H1 (cell line): Measurements from ENCODE around the gene GTPBP1. TPM values are rescaled to one million over a fixed set of nuclear protein-coding genes. Genes with fewer than 3 reads are reported as not detected.

Experiments used
- CTCF ChIA-PET: fragments of 300-600 bp; sonication (Branson Sonifier 250); formaldehyde crosslinking; loops from one replicate; lab custom pipeline; 2021; ENCODE audit not compliant: partially characterized antibody; lab: Charles Lee
- POLR2A ChIA-PET: fragments of 300-600 bp; sonication (Branson Sonifier 250); formaldehyde crosslinking; loops from one replicate; lab custom pipeline; 2021; ENCODE audit warnings: inconsistent platforms; ENCODE audit not compliant: partially characterized antibody; lab: Charles Lee
- DNase-seq, 2 experiments: peaks; one replicate each; pipeline versions ENCODE4 v3.0.0 to v3.0.0-alpha.2; 2010 to 2022; ENCODE audit warnings: low spot score in 2 of 2, low read depth in 1 of 2, mixed read lengths in 1 of 2
- FAIRE-seq: peaks from 2 replicates; lab custom pipeline; 2011; peaks lifted over from hg19 to GRCh38; lab: Jason Lieb, UNC
- H2AFZ ChIP-seq: 2 replicates; pipeline ENCODE4 v1.8.1; 2012; ENCODE audit warnings: low read length, inconsistent platforms
- H2AK5ac ChIP-seq: 2 replicates; pipeline ENCODE4 v1.6.1; 2013; ENCODE audit warnings: low read depth, low read length
- H2BK120ac ChIP-seq: replicated peaks from 2 replicates; pipeline ENCODE3; 2013; ENCODE audit warnings: low read depth, low read length, inconsistent platforms
- H2BK12ac ChIP-seq: 2 replicates; pipeline ENCODE4 v1.6.1; 2013; ENCODE audit warnings: low read depth, low read length
- H2BK15ac ChIP-seq: 2 replicates; pipeline ENCODE4 v1.6.1; 2013; ENCODE audit warnings: low read length
- H2BK20ac ChIP-seq: 2 replicates; pipeline ENCODE4 v1.6.1; 2013; ENCODE audit warnings: low read length
- H2BK5ac ChIP-seq: 2 replicates; pipeline ENCODE4 v1.6.1; 2013; ENCODE audit warnings: low read depth, low read length
- H3K14ac ChIP-seq: 2 replicates; pipeline ENCODE4 v1.6.1; 2013; ENCODE audit warnings: inconsistent platforms; ENCODE audit not compliant: insufficient read length
- H3K18ac ChIP-seq: 2 replicates; pipeline ENCODE4 v1.6.1; 2013; ENCODE audit warnings: low read length; ENCODE audit errors: extremely low read depth
- H3K23ac ChIP-seq: 2 replicates; pipeline ENCODE4 v1.6.1; 2013; ENCODE audit warnings: inconsistent platforms; ENCODE audit not compliant: insufficient read length
- H3K23me2 ChIP-seq: 2 replicates; pipeline ENCODE4 v1.6.1; 2013; ENCODE audit warnings: low read depth, low read length
- H3K27ac ChIP-seq: 2 replicates; pipeline ENCODE4 v1.6.1; 2011; ENCODE audit warnings: low read depth, low read length, inconsistent platforms
- H3K27me3 ChIP-seq, 4 experiments: replicated peaks in 1 of 4; 1 replicate in 1 of 4; 2 replicates in 3 of 4; pipeline versions ENCODE4 v1.6.1 to v1.8.1; 2011 to 2013; ENCODE audit warnings: low read length in 3 of 4, mild to moderate bottlenecking in 3 of 4, inconsistent platforms in 2 of 4, mixed read lengths in 2 of 4, moderate library complexity in 1 of 4; ENCODE audit not compliant: control insufficient read depth in 3 of 4, insufficient read depth in 3 of 4; ENCODE audit errors: extremely low read depth in 1 of 4
- H3K36me3 ChIP-seq, 4 experiments: 2 replicates each; pipeline versions ENCODE4 v1.6.1 to v1.8.1; 2011 to 2013; ENCODE audit warnings: mild to moderate bottlenecking in 4 of 4, low read length in 3 of 4, moderate library complexity in 2 of 4, control low read depth in 1 of 4, inconsistent platforms in 1 of 4; ENCODE audit not compliant: insufficient read depth in 4 of 4, control insufficient read depth in 2 of 4
- H3K4ac ChIP-seq: replicated peaks from 2 replicates; pipeline ENCODE3; 2013; ENCODE audit warnings: low read length, low read depth, mixed read lengths, inconsistent platforms; ENCODE audit not compliant: insufficient read length
- H3K4me1 ChIP-seq, 4 experiments: replicated peaks in 1 of 4; 1 replicate in 1 of 4; 2 replicates in 3 of 4; pipeline versions ENCODE4 v1.6.1 to v1.8.1; 2011 to 2013; ENCODE audit warnings: low read length in 3 of 4, inconsistent platforms in 2 of 4, mixed read lengths in 1 of 4; ENCODE audit not compliant: insufficient read depth in 4 of 4, control insufficient read depth in 3 of 4
- H3K4me2 ChIP-seq, 2 experiments: 2 replicates each; pipeline versions ENCODE4 v1.6.1 to v1.8.1; 2011 to 2013; ENCODE audit warnings: low read depth in 2 of 2, low read length in 2 of 2, control low read depth in 1 of 2, inconsistent platforms in 1 of 2, mild to moderate bottlenecking in 1 of 2; ENCODE audit not compliant: insufficient read depth in 1 of 2
- H3K4me3 ChIP-seq, 4 experiments: fragments of 200-600, 300-600 bp in 1 of 4; sonication (generic), shearing (Covaris generic), sonication (Bioruptor Twin) in 1 of 4; 2 replicates each; pipeline versions ENCODE4 v1.5.1 to v1.8.1; 2011 to 2016; ENCODE audit warnings: low read length in 4 of 4, low read depth in 3 of 4, control low read depth in 2 of 4, inconsistent platforms in 2 of 4, mild to moderate bottlenecking in 2 of 4, mixed read lengths in 1 of 4, moderate library complexity in 1 of 4; ENCODE audit not compliant: insufficient read depth in 2 of 4; ENCODE audit errors: extremely low read depth in 1 of 4
- H3K56ac ChIP-seq: replicated peaks from 2 replicates; pipeline ENCODE3; 2013; ENCODE audit warnings: low read depth, mild to moderate bottlenecking, mixed read lengths, low read length, inconsistent platforms; ENCODE audit not compliant: insufficient read length
- H3K79me1 ChIP-seq: 2 replicates; pipeline ENCODE4 v1.6.1; 2013; ENCODE audit warnings: low read depth, low read length, control low read depth
- H3K79me2 ChIP-seq, 2 experiments: 2 replicates each; pipeline versions ENCODE4 v1.6.1 to v1.8.1; 2012 to 2013; ENCODE audit warnings: low read length in 2 of 2, mild to moderate bottlenecking in 2 of 2, inconsistent platforms in 1 of 2; ENCODE audit not compliant: insufficient read depth in 2 of 2, control insufficient read depth in 1 of 2
- H3K9ac ChIP-seq, 4 experiments: replicated peaks in 1 of 4; 1 replicate in 1 of 4; 2 replicates in 3 of 4; pipeline versions ENCODE4 v1.6.1 to v1.8.1; 2011 to 2013; ENCODE audit warnings: low read depth in 3 of 4, low read length in 3 of 4, control low read depth in 2 of 4, mild to moderate bottlenecking in 2 of 4, moderate library complexity in 2 of 4, inconsistent platforms in 1 of 4; ENCODE audit errors: extremely low read depth in 1 of 4
- H3K9me3 ChIP-seq, 2 experiments: 2 replicates each; pipeline versions ENCODE4 v1.6.1 to v1.8.1; 2012 to 2013; ENCODE audit warnings: mild to moderate bottlenecking in 2 of 2, moderate library complexity in 2 of 2, control low read depth in 1 of 2, inconsistent platforms in 1 of 2, low read depth in 1 of 2, low read length in 1 of 2, mixed read lengths in 1 of 2; ENCODE audit not compliant: insufficient read depth in 2 of 2
- H4K20me1 ChIP-seq, 2 experiments: replicated peaks in 1 of 2; 2 replicates each; pipeline versions ENCODE3 to v1.8.1; 2011 to 2013; ENCODE audit warnings: inconsistent platforms in 2 of 2, low read length in 2 of 2, mild to moderate bottlenecking in 1 of 2; ENCODE audit not compliant: insufficient read depth in 2 of 2, control insufficient read depth in 1 of 2
- H4K5ac ChIP-seq: 2 replicates; pipeline ENCODE4 v1.6.1; 2013; ENCODE audit warnings: low read length, low read depth, mixed read lengths, inconsistent platforms; ENCODE audit not compliant: insufficient read length
- H4K8ac ChIP-seq: 2 replicates; pipeline ENCODE4 v1.8.0; 2013; ENCODE audit warnings: mild to moderate bottlenecking, moderate library complexity, low read length, inconsistent platforms; ENCODE audit not compliant: insufficient read depth; ENCODE audit errors: extremely low read depth
- H4K91ac ChIP-seq: replicated peaks from 2 replicates; pipeline ENCODE3; 2013; ENCODE audit warnings: low read length, mixed read lengths, inconsistent platforms; ENCODE audit not compliant: insufficient read length
- NRF1 ChIP-seq: IDR thresholded peaks from 2 replicates; pipeline ENCODE4 v1.6.1; 2011; ENCODE audit warnings: mild to moderate bottlenecking, low read depth, low read length, improper control_type of control experiment
- whole genome bisulfite sequencing, 2 experiments: shearing (Covaris generic) in 1 of 2; methylation state at CpG; one replicate each; pipeline versions ENCODE4 v1.1.6 to v1.1.7; 2013 to 2015; ENCODE audit warnings: low lambda C conversion rate in 2 of 2, mixed read lengths in 2 of 2, inconsistent platforms in 1 of 2, low coverage in 1 of 2, missing lambda C conversion rate in 1 of 2; ENCODE audit not compliant: insufficient replicate concordance in 2 of 2, insufficient coverage in 1 of 2, insufficient read length in 1 of 2; ENCODE audit errors: extremely low coverage in 1 of 2, missing lambda C conversion rate in 1 of 2; 5-methylcytosine and 5-hydroxymethylcytosine counted together
- polyA plus RNA-seq, 7 experiments: library from polyadenylated mRNA; depleted of rRNA in 3 of 7; stranded (reverse) in 5 of 7; unstranded in 2 of 7; fragments of >200 nt in 5 of 7; fragments of 200-250 nt in 2 of 7; gene quantifications; 1 replicate in 5 of 7; 2 replicates in 1 of 7; 4 replicates in 1 of 7; pipeline versions ENCODE4 v1.2.1 to v1.2.3, GENCODE V29; 2011 to 2013; ENCODE audit warnings: missing spikeins in 2 of 7, mixed read lengths in 2 of 7
- total RNA-seq: library from RNA; stranded (reverse); fragmentation: NEBNext Ultra II Directional; extraction: Animal tissue kit (Norgen Biotek cat#: 25700); gene quantifications from 2 replicates; pipeline ENCODE4 v1.2.1, GENCODE V29; 2021

GTPBP1 gene
- total and polyA plus RNA-seq, 2 of the 8 experiments (the other 6 are each of a cell fraction or from before 2014, with no cell fraction given) = 53.1 to 91.8 TPM

- no peak overlapping the region for H3K56ac ChIP-seq
- H3K4me1 ChIP-seq = peaks cover 0 to 4% (median 2%) of the 10 kb centered on the region in 4 experiments; a peak in 3 of 7 replicates
- no peak overlapping the region for H3K27ac ChIP-seq
- H3K36me3 ChIP-seq = no peaks in the 10 kb centered on the region
- no peak overlapping the region for H2AFZ ChIP-seq
- no peak overlapping the region for H2BK5ac ChIP-seq
- WGBS, 2 experiments = 87% methylated on average over 4 of the region's 4 CpGs; no CpG with 5 or more reads in 1 of the 2 experiments
- ChIA-PET POLR2A (no interaction called here), CTCF (no interaction called here)
- H4K20me1 ChIP-seq = peaks cover 0 to 2% of the 10 kb centered on the region in 2 experiments
- no peak overlapping the region for H2AK5ac ChIP-seq
- peaks cover 6% of the 10 kb centered on the region; the same call in 1 of the 2 replicates for H3K23me2 ChIP-seq
- no peak overlapping the region for H3K4me3 ChIP-seq
- H3K9me3 ChIP-seq = no peaks in the 10 kb centered on the region
- H3K9ac ChIP-seq = no peak overlapping the region
- no peaks in the 10 kb centered on the region; a peak in 2 of 7 replicates for H3K27me3 ChIP-seq
- H3K18ac ChIP-seq = no peak overlapping the region
- no peak overlapping the region for H3K4me2 ChIP-seq
- no peak overlapping the region for H2BK120ac ChIP-seq
- no peak overlapping the region for H4K8ac ChIP-seq
- no peaks in the 10 kb centered on the region for H3K79me2 ChIP-seq
- no peak overlapping the region for H2BK15ac ChIP-seq
- H4K91ac ChIP-seq = no peak overlapping the region
- no peak overlapping the region for H3K14ac ChIP-seq
- H3K79me1 ChIP-seq = no peaks in the 10 kb centered on the region
- H4K5ac ChIP-seq = no peak overlapping the region
- H2BK12ac ChIP-seq = no peak overlapping the region
- no peak overlapping the region for H2BK20ac ChIP-seq
- DNase-seq = no peak
- no peak for FAIRE-seq
- H3K23ac ChIP-seq = no peak overlapping the region
- no peak overlapping the region for H3K4ac ChIP-seq
- no peak for TF ChIP-seq NRF1
Measured at GRCh38 chr22:38773363-38773946, 67.7 kb downstream of the GTPBP1 start.
